Neural cell (in vitro differentiated cells): ENCODE data around the gene ZNF785. TPM values are rescaled to one million over a fixed set of nuclear protein-coding genes. Genes with fewer than 3 reads are reported as not detected.

Experiments used
- H2AFZ ChIP-seq: fragments of 200-600, 300-800 bp; sonication (generic), shearing (Covaris generic); 2 replicates; pipeline ENCODE4 v1.6.0; 2014; ENCODE audit warnings: low read depth, mild to moderate bottlenecking, antibody characterized with exemption, low read length, moderate library complexity
- H3F3A ChIP-seq: fragments of 200-600 bp; shearing (Covaris generic); 2 replicates; pipeline ENCODE4 v1.6.1; 2016; ENCODE audit warnings: mild to moderate bottlenecking, moderate library complexity, mixed read lengths, antibody characterized with exemption, low read length; ENCODE audit not compliant: insufficient read depth, poor library complexity, severe bottlenecking
- H3K27ac ChIP-seq: fragments of 200-600, 300-800 bp; sonication (generic), shearing (Covaris generic); 2 replicates; pipeline ENCODE4 v1.5.1; 2014; ENCODE audit warnings: mild to moderate bottlenecking, low read length, moderate library complexity
- H3K27me3 ChIP-seq: fragments of 300-800, 200-600 bp; sonication (generic), shearing (Covaris generic); 2 replicates; pipeline ENCODE4 v1.6.0; 2014; ENCODE audit warnings: mild to moderate bottlenecking, low read depth, low read length, moderate library complexity; ENCODE audit not compliant: insufficient read depth
- H3K36me3 ChIP-seq: fragments of 300-800, 200-600 bp; sonication (generic), shearing (Covaris generic); 2 replicates; pipeline ENCODE4 v1.5.1; 2014; ENCODE audit warnings: mild to moderate bottlenecking, antibody characterized with exemption, low read length, moderate library complexity; ENCODE audit not compliant: insufficient read depth
- H3K4me2 ChIP-seq: fragments of 300-800, 200-600 bp; sonication (generic), shearing (Covaris generic); 2 replicates; pipeline ENCODE4 v1.6.0; 2014; ENCODE audit warnings: mild to moderate bottlenecking, low read length
- H3K4me3 ChIP-seq: fragments of 300-800, 200-600 bp; sonication (generic), shearing (Covaris generic); 2 replicates; pipeline ENCODE4 v1.5.1; 2014; ENCODE audit warnings: mild to moderate bottlenecking, low read length, moderate library complexity
- H3K79me2 ChIP-seq: fragments of 200-600 bp; shearing (Covaris generic); replicated peaks from 2 replicates; pipeline ENCODE4 v1.6.0; 2014; ENCODE audit warnings: mild to moderate bottlenecking, low read length, moderate library complexity; ENCODE audit not compliant: insufficient read depth
- H3K9ac ChIP-seq: fragments of 300-800, 200-600 bp; sonication (generic), shearing (Covaris generic); 2 replicates; pipeline ENCODE4 v1.6.1; 2016; ENCODE audit warnings: mild to moderate bottlenecking, low read length, mixed read lengths
- H3K9me2 ChIP-seq: fragments of 200-600 bp; shearing (Covaris generic); 2 replicates; pipeline ENCODE4 v1.6.1; 2016; ENCODE audit warnings: mild to moderate bottlenecking, low read length, mixed read lengths; ENCODE audit not compliant: insufficient read depth
- H3K9me3 ChIP-seq: fragments of 200-600, 300-800 bp; sonication (generic), shearing (Covaris generic); 2 replicates; pipeline ENCODE4 v1.6.1; 2016; ENCODE audit warnings: mild to moderate bottlenecking, mixed run types, low read length, moderate library complexity, mixed read lengths
- H4K20me1 ChIP-seq: fragments of 200-600 bp; shearing (Covaris generic); 2 replicates; pipeline ENCODE4 v1.6.1; 2016; ENCODE audit warnings: mild to moderate bottlenecking, mixed run types; ENCODE audit not compliant: insufficient read depth
- CTCF ChIP-seq: fragments of 450-650 bp; IDR thresholded peaks from 2 replicates; pipeline ENCODE4 v1.5.1; 2014; ENCODE audit warnings: antibody characterized with exemption, mild to moderate bottlenecking, moderate library complexity; ENCODE audit not compliant: poor library complexity, severe bottlenecking
- EP300 ChIP-seq: fragments of 450-650 bp; conservative IDR thresholded peaks from 2 replicates; pipeline ENCODE4 v1.6.1; 2014; ENCODE audit warnings: antibody characterized with exemption, mild to moderate bottlenecking, moderate library complexity; ENCODE audit not compliant: poor library complexity, severe bottlenecking
- EZH2 ChIP-seq: fragments of 200-600, 300-800 bp; shearing (Covaris generic), sonication (generic); IDR thresholded peaks from 2 replicates; pipeline ENCODE4 v1.6.1; 2014; ENCODE audit warnings: antibody characterized with exemption, low read length, borderline replicate concordance, mild to moderate bottlenecking; ENCODE audit not compliant: insufficient read depth, poor library complexity, severe bottlenecking
- MXI1 ChIP-seq: fragments of 450-650 bp; conservative IDR thresholded peaks from 2 replicates; pipeline ENCODE4 v1.6.1; 2014; ENCODE audit warnings: antibody characterized with exemption, mild to moderate bottlenecking; ENCODE audit not compliant: poor library complexity, severe bottlenecking
- POLR2AphosphoS5 ChIP-seq: IDR thresholded peaks from 2 replicates; pipeline ENCODE4 v1.6.1; 2012
- RAD21 ChIP-seq: fragments of 450-650 bp; conservative IDR thresholded peaks from 2 replicates; pipeline ENCODE4 v1.6.1; 2014; ENCODE audit warnings: antibody characterized with exemption, mild to moderate bottlenecking, moderate library complexity
- REST ChIP-seq: IDR thresholded peaks from 2 replicates; pipeline ENCODE4 v1.6.1; 2012; ENCODE audit warnings: borderline replicate concordance
- SMC3 ChIP-seq: fragments of 450-650 bp; conservative IDR thresholded peaks from 2 replicates; pipeline ENCODE4 v1.6.1; 2014; ENCODE audit warnings: antibody characterized with exemption, mild to moderate bottlenecking, moderate library complexity; ENCODE audit not compliant: poor library complexity
- TAF1 ChIP-seq: IDR thresholded peaks from 2 replicates; pipeline ENCODE4 v1.6.1; 2012; ENCODE audit warnings: low read depth
- polyA plus RNA-seq: library from polyadenylated mRNA; depleted of rRNA; stranded (reverse); fragments of >200 nt; gene quantifications from 2 replicates; pipeline ENCODE4 v1.2.3, GENCODE V29; 2014

The ZNF785 gene
- polyA plus RNA-seq, 1 donor from 2014 or later = 26.4 TPM

GRCh38 chr16:30609002-30609925 lies 23.8 kb upstream of the ZNF785 start:
- peak overlapping the region; percentile 97 for H3K4me3 ChIP-seq
- peak overlapping the region; percentile 100 for H2AFZ ChIP-seq
- H3K36me3 ChIP-seq = no peaks in the 10 kb centered on the region
- TF ChIP-seq RAD21 (no peak), REST (no peak), TAF1 (no peak)
- no peaks in the 10 kb centered on the region for H4K20me1 ChIP-seq
- no peaks in the 10 kb centered on the region for H3K9me2 ChIP-seq
- H3K9me3 ChIP-seq = no peaks in the 10 kb centered on the region
- peak overlapping the region; percentile 73 for H3K4me2 ChIP-seq
- H3K79me2 ChIP-seq = peaks cover 10% of the 10 kb centered on the region
- H3K9ac ChIP-seq = peak overlapping the region; percentile 96
- H3K27me3 ChIP-seq = no peaks in the 10 kb centered on the region
- H3F3A ChIP-seq = no peaks in the 10 kb centered on the region
- peak overlapping the region; percentile 90 for H3K27ac ChIP-seq

DNA sequence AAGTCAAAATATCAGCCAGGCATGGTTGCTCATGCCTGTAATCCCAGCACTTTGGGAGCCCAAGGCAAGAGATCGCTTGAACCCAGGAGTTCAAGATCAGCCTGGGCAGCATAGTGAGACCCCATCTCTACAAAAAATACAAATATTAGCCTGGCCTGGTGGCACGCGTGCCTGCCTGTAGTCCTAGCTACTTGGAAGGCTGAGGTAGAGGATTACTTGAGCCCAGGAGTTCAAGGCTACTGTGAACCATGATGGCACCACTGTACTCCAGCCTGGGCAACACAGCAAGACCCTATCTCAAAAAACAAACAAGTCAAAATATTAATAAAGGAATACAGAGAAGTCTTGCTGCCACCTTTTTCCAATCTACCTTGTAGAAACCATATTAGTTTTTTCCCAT lies 20.5 kb upstream of the ZNF785 start:
- no peak overlapping the region for H3K4me3 ChIP-seq
- no peak overlapping the region for H3K9ac ChIP-seq
- H4K20me1 ChIP-seq = no peaks in the 10 kb centered on the region
- H3K9me2 ChIP-seq = no peaks in the 10 kb centered on the region
- TF ChIP-seq REST (no peak), SMC3 (no peak), EP300 (no peak), EZH2 (no peak), CTCF (no peak), POLR2AphosphoS5 (no peak), MXI1 (no peak), RAD21 (no peak), TAF1 (no peak)
- H3F3A ChIP-seq = no peaks in the 10 kb centered on the region
- H3K9me3 ChIP-seq = no peaks in the 10 kb centered on the region
- peaks cover 10% of the 10 kb centered on the region for H3K79me2 ChIP-seq
- no peaks in the 10 kb centered on the region for H3K27me3 ChIP-seq
- H3K27ac ChIP-seq = no peak overlapping the region
- no peak overlapping the region for H2AFZ ChIP-seq
- H3K36me3 ChIP-seq = no peaks in the 10 kb centered on the region
- H3K4me2 ChIP-seq = no peak overlapping the region
